Measurements from ENCODE around the gene MPPE1.
"Not testable (repeated sequence)": the region's sequence is repeated elsewhere in the genome, so short reads cannot be mapped to it uniquely, and the experiment has no call there.

Gene MPPE1

GRCh38 chr18:11925800-11926481 is 17.8 kb upstream of the MPPE1 start:
- no peak for DNase-seq

GRCh38 chr18:11923450-11923849 is 15.3 kb upstream of the MPPE1 start:
- no peak for DNase-seq

DNA sequence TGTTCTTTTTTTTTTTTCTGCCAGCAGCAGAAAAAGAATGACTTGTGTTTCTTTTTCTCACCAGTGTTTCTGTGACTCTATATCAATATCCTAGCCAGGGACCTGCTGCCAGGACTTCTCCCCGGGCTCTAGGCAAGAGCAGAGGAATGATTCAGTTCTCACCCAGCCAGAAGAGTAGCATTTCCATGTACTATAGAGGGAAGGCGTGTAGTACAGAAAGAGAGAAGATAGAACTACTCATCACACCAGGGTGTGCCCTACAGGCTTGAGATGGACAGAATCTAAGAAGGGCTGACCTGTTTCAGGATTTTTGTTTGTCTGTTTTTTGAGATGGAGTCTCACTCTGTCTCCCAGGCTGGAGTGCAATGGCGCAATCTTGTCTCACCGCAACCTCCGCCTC is 11.4 kb upstream of the MPPE1 start:
- not testable (repeated sequence) for DNase-seq

- DNase-seq = peak; percentile 98
Observed at GRCh38 chr18:11916880-11917279, 8.8 kb upstream of the MPPE1 start.

GRCh38 chr18:11909591-11910026 is 1.5 kb upstream of the MPPE1 start:
- DNase-seq = peak; percentile 58

- peak; percentile 27 for DNase-seq
Observed at GRCh38 chr18:11909061-11909455, 941 bp upstream of the MPPE1 start.

GRCh38 chr18:11906926-11907874 is 917 bp downstream of the MPPE1 start:
- no peak for DNase-seq

- no peak for DNase-seq
Observed at GRCh38 chr18:11906176-11906575, 1.9 kb downstream of the MPPE1 start.

GRCh38 chr18:11905613-11906012 is 2.5 kb downstream of the MPPE1 start:
- no peak for DNase-seq

GRCh38 chr18:11902522-11903292 is 5.4 kb downstream of the MPPE1 start:
- DNase-seq = no peak

DNA sequence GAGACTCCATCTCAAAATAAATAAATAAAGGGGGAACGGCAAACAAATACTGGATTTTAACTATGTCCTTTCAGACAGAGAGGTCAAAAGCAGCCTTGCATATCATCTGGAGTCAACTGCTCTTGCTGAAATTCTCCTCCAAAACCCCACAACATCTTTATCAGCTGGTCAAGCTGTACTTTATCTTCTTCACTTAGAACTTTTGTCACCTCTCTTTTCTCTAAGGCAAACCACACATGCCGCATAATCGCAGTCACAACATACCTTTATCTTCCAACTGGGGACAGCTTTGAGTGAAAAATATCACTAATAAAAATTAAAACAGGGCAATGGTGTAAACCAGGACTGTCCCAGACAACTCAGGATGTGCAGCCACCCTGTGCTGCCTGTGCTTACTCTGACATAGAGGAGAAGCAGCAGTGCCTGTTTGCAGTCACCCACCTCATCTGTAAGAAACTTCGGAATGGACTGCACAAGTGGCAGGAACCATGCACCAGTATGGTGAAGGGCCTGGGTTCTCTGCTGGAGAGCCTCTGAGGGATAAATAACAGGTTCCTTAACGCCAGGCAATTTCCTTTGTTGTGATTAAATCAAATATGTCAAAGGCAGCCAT is 6.2 kb downstream of the MPPE1 start:
- no peak for DNase-seq

DNA sequence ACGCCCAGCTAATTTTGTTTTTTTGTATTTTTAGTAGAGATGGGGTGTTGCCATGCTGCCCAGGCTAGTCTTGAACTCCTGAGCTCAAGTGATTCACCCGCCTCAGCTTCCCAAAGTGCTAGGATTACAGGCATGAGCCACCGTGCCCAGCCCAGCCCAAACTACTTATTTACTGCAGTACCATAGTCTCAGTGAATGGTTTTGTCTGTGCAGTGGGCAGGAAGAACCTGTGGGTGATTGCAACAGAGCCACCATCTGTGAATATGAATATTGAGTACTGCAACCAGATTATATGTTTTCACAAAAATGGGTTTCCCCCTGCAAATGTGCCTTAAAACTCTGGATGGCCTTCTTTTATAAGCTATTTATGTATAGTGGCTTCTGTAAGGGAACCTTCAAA is 9.1 kb downstream of the MPPE1 start:
- DNase-seq = peak; percentile 46

GRCh38 chr18:11897781-11898180 is 10.3 kb downstream of the MPPE1 start:
- DNase-seq = no peak

DNA sequence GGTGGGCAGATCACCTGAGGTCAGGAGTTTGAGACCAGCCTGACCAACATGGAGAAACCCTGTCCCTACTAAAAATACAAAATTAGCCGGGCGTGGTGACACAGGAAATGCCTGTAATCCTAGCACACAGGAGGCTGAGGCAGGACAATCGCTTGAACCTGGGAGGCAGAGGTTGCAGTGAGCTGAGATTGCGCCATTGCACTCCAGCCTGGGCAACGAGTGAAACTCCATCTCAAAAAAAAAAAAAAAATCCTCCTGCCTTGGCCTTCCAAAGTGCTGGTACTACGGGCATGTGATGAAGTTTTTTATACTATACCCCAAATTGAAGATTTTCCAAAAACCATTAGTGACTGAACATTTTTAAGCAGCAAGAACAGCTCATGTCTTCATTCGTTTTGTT is 15.7 kb downstream of the MPPE1 start:
- DNase-seq = not testable (repeated sequence)

DNA sequence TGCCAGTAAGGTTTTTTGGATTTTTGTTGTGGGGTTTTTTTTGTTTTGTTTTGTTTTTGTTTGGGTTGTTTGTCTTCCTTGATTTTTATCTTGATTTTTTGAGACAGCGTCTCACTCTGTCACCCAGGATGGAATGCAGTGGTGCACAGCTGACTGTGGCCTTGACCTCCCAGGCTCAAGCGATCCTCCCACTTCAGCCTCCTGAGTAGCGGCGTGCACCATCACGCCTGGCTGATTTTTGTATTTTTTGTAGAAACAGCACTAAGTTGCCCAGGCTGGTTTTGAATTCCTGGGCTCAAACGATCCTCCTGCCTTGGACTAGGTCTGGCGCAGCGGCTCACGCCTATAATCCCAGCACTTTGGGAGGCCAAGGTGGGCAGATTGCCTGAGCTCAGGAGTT is 16.4 kb downstream of the MPPE1 start:
- no peak for DNase-seq

DNA sequence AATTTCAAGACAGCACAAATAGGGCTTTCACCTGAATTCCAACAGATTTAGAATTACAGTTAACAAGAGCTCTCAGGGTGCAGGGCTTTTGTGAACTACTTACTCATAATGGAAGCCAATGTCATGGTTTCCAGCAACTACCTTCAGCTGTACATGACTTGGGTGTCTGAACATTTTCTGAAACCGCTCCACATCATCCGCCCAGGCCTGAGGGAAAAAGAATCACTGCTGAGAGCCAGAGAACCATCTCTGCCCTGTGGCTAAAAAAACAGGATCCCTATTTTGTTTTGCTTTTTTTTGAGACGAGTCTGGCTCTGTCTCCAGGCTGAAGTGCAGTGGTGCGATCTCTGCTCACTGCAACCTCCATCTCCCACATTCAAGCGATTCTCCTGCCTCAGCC is 18.8 kb downstream of the MPPE1 start:
- no peak for DNase-seq

DNA sequence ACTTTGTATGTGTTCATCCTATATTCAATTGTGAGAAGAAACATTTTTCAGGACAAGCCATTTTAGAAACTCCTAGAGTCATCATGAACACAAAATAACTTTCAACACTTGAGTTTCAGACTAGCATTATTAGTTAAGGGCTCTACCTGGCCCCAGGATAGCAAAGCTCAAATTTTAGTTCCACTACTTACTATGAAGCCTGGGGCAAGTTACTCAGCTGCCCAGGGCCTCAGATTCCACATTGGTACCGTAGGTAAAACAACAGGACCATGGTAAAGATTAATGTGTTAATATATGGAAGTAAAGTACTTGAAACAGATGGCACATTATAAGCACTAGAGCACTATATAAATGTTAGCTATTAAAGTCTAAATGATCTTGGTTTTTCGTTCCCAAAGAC is 19.4 kb downstream of the MPPE1 start:
- DNase-seq = no peak

DNA sequence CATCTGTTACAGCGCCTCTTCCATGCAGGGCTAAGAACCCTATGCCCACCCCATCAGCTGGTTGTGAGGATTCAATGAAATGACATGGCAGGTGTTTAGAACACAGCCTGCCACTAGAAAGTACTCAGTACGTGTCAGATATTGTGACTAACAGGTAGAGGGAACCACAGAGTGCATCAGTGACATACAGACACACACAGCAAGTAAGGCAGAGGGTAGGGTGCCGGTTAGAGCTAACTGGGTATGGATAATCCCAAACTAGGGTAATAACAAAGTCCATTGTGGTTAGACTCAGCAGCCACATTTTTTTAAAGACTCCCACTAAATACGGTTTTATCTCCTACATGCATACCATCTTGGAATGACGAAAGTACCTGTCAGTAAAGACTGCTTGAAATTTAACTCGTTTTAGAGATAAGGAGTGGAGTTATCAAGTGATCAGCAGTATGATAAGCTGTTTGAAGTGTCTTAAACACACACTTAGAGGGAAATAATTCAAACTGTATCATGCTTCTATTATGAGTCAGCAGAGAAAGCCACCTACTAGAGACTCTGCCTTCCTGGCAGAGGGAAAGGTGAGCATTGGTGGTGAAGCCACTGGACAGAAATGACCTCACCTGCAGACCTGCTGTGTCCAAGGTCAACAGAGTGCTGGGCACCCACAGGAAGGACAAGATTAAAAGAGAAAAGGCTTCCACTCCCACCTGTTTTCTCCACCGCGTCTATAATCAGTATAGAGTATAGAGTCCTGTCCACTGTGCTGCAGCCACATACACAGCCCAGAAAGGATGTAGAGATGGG is 20.6 kb downstream of the MPPE1 start:
- DNase-seq = no peak

DNA sequence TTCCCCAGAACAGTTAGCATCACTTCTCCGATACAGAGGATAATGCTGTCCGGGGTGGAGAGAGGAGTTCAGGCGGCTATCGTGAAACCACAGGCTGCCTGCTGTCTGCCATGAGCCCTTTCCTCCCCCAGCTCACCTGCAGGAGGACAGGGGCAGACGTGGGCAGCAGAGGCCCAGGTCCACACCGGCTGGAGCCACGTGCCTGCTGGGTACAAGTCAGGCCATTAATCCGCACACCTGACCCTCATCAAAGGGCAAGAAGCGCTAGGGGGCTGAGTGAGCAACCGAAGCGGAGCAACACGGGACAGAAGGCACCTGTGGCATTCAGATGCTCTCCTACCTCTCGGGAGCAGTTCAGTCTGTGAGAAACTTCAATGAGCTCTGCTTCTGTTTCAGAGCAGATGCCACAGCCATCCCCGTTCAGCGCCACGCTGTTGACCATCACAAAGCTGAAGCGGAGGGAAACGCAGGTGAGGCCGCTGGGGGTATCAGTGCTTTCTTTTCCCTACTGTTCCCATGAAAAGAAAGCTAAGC is 21.5 kb downstream of the MPPE1 start:
- DNase-seq = no peak

DNA sequence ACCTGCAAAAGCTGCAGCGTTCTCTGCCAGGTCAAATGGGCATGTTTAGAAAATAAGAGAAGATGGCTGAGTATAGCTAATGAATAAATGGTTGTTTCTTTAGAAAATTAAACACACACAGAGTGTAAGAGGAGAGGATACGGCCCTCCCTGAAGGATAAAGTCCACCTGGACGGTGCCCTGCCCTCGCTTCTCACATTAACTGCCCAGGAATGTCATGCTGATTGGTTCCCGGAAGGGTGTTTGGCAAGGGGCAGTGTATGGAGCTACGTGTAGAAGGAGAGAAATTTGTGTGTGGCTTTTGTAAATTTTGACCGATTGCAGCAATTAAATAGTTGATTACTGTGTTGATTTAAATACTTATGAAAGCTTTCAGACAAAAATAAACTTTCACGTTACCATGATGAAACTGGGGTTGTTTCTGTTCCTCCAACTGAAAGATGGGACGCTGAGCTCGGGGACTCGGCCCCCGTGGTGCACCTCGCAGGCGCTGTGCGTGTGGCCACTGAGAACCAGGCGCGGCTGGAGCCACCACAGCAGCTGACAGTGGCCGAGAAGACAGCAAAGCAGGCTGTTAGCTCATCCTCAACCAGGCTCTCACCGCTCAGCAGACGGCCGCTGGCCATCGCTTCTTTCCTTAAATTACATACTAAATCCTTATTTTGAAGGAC is 22.7 kb downstream of the MPPE1 start:
- no peak for DNase-seq

GRCh38 chr18:11884396-11885030 is 23.6 kb downstream of the MPPE1 start:
- no peak for DNase-seq
